ENCODE data around the gene NEDD8. TPM values are rescaled to one million over a fixed set of nuclear protein-coding genes. Genes with fewer than 3 reads are reported as not detected.

Gene NEDD8
- total and polyA plus RNA-seq, 2 experiments from 2014 or later: 138 to 326 TPM

DNA sequence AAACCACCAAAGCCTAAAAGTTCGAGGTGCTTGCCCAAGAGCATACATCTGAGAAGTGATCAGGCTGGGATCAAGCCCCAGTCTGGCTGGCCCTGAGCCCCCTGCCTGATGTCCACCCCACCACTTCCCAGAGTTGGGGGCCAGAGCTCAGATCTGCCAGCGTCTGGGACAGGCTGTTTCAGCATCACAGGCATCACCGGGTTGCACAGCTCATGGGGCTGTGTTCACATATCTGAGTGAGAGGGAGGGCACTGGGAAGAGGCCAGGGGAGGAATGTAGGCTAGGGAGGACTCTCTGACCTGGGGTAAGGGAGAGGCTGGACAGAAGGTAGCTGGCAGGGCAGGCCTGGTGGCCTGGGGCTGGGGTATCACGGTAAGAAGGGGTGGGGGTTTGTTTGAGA lies 24.8 kb upstream of the NEDD8 start:
- in situ Hi-C loops (cut with MboI): no loop called here
- Histone ChIP-seq H3K36me3 (ENCODE audit: low read depth) (no peaks in the 10 kb centered on the region), H3F3A (ENCODE audit: insufficient read depth) (peaks cover 4% of the 10 kb centered on the region; the same call in 1 of the 2 replicates), H3K79me2 (ENCODE audit: insufficient read depth) (no peaks in the 10 kb centered on the region), H3K27me3 (replicated peaks; ENCODE audit: insufficient read depth) (no peaks in the 10 kb centered on the region), H3K9me3 (ENCODE audit: low read depth) (no peaks in the 10 kb centered on the region), H3K9ac (no peak overlapping the region), H4K20me1 (ENCODE audit: insufficient read depth) (no peaks in the 10 kb centered on the region), H3K9me2 (ENCODE audit: insufficient read depth) (no peaks in the 10 kb centered on the region), H3K4me1 (ENCODE audit: insufficient read depth) (peaks cover 11% of the 10 kb centered on the region), H3K4me2 (ENCODE audit: unreplicated experiment) (no peak overlapping the region), H2AFZ (no peak overlapping the region), H3K4me3 (no peak overlapping the region), H3K27ac (no peak overlapping the region)
- no peak for TF ChIP-seq EZH2 (IDR thresholded peaks at IDR 0.05; ENCODE audit: insufficient read depth, poor library complexity, severe bottlenecking)
- TF ChIP-seq EZH2phosphoT487 (IDR thresholded peaks at IDR 0.05; ENCODE audit: insufficient read depth, low read depth): no peak
- no peak for DNase-seq
- WGBS, 2 experiments (ENCODE audit: low coverage in 1 of 2, low lambda C conversion rate in 2 of 2, missing lambda C conversion rate in 2 of 2): 49 to 58% methylated on average over 4 of the region's 4 CpGs

- in situ Hi-C loops (cut with MboI): no loop called here
Measured at GRCh38 chr14:24255931-24256711, 24.0 kb upstream of the NEDD8 start.

DNA sequence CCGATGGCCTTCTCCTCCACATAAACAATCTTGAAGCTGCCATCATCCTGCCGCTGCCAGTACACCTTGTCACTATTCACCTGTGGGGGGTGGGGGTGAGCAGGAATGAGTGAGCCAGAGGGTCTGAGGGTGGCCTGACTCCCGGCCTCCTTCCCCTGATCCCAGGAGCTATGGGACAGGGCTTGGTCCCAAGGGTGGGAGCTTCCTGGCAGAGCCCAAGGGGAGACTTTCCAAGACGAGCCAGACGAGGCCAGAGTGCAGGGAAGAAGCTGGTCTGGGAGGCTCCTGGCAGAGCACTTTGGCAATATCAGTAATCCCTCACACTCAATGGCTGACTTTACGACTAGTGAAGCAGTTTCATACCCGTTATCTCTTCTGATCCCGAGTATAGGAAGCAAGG lies 23.3 kb upstream of the NEDD8 start:
- Histone ChIP-seq H3K36me3 (ENCODE audit: low read depth) (no peaks in the 10 kb centered on the region), H3F3A (ENCODE audit: insufficient read depth) (peaks cover 16% of the 10 kb centered on the region; the same call in 1 of the 2 replicates), H3K27ac (no peak overlapping the region), H4K20me1 (ENCODE audit: insufficient read depth) (no peaks in the 10 kb centered on the region), H3K9me3 (ENCODE audit: low read depth) (no peaks in the 10 kb centered on the region), H2AFZ (no peak overlapping the region), H3K9ac (no peak overlapping the region), H3K4me1 (ENCODE audit: insufficient read depth) (peaks cover 17% of the 10 kb centered on the region), H3K9me2 (ENCODE audit: insufficient read depth) (no peaks in the 10 kb centered on the region), H3K27me3 (replicated peaks; ENCODE audit: insufficient read depth) (no peaks in the 10 kb centered on the region), H3K4me3 (no peak overlapping the region), H3K4me2 (ENCODE audit: unreplicated experiment) (no peak overlapping the region), H3K79me2 (ENCODE audit: insufficient read depth) (no peaks in the 10 kb centered on the region)
- in situ Hi-C loops (cut with MboI): no loop called here
- no peak for DNase-seq
- TF ChIP-seq EZH2 (IDR thresholded peaks at IDR 0.05; ENCODE audit: insufficient read depth, poor library complexity, severe bottlenecking) (no peak), EZH2phosphoT487 (IDR thresholded peaks at IDR 0.05; ENCODE audit: insufficient read depth, low read depth) (no peak)
- WGBS, 2 experiments (ENCODE audit: low coverage in 1 of 2, low lambda C conversion rate in 2 of 2, missing lambda C conversion rate in 2 of 2): 83 to 90% methylated on average over 8 of the region's 8 CpGs

More at GRCh38 chr14:24255931-24256711, 24.0 kb upstream of the NEDD8 start:
- TF ChIP-seq EZH2phosphoT487 (IDR thresholded peaks at IDR 0.05; ENCODE audit: insufficient read depth, low read depth): no peak
- TF ChIP-seq EZH2 (IDR thresholded peaks at IDR 0.05; ENCODE audit: insufficient read depth, poor library complexity, severe bottlenecking): no peak
- peaks cover 13% of the 10 kb centered on the region; the same call in 1 of the 2 replicates for H3F3A ChIP-seq (ENCODE audit: insufficient read depth)
- no peak overlapping the region for H3K9ac ChIP-seq
- H3K4me2 ChIP-seq (ENCODE audit: unreplicated experiment): no peak overlapping the region
- H4K20me1 ChIP-seq (ENCODE audit: insufficient read depth): no peaks in the 10 kb centered on the region
- H3K4me1 ChIP-seq (ENCODE audit: insufficient read depth): peaks cover 17% of the 10 kb centered on the region
- H3K27ac ChIP-seq: no peak overlapping the region
- no peaks in the 10 kb centered on the region for H3K79me2 ChIP-seq (ENCODE audit: insufficient read depth)
- DNase-seq: no peak
- H2AFZ ChIP-seq: no peak overlapping the region
- no peaks in the 10 kb centered on the region for H3K9me3 ChIP-seq (ENCODE audit: low read depth)
- no peaks in the 10 kb centered on the region for H3K36me3 ChIP-seq (ENCODE audit: low read depth)
- no peak overlapping the region for H3K4me3 ChIP-seq
- no peaks in the 10 kb centered on the region for H3K27me3 ChIP-seq (replicated peaks; ENCODE audit: insufficient read depth)
- no peaks in the 10 kb centered on the region for H3K9me2 ChIP-seq (ENCODE audit: insufficient read depth)
- 89 to 95% methylated on average over 11 to 12 of the region's 12 CpGs for WGBS, 2 experiments (ENCODE audit: low coverage in 1 of 2, low lambda C conversion rate in 2 of 2, missing lambda C conversion rate in 2 of 2)

DNA sequence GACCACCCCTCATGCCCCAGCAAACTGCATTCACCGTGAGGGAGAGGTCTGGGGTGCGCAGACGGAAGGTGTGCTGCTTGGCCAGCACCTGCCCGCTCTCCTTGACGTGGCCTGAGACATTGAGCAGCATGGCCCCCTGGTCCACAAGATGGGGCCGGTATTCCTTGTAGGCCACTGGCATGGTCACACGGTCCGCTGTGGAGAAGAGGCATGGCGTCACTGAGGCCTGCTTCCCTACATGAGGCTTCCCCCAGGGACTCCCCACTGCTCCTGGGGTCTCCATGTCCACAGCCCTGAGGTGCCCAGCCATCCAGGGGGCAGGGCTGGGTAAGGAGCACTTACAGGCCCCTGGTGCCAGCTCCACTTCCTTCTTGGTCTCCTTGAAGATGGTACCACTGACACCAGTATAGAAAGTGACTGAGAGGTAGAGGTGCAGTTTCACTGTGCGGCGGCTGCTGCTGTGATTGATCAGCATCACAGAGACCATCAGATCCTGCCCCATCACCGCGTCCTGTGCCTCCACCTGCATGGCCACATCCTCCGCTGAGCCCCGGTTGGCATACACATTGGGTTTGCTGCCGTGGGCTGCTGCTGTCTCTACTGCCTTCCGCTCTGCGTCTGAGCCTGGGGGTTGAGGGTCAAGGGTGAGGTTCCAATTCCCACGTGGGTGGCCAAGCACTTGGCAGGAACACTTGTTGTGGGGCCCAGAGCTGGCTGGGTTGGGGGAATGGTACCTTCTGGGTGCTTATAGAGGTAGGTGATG lies 22.6 kb upstream of the NEDD8 start:
- no peaks in the 10 kb centered on the region for H3K27me3 ChIP-seq (replicated peaks; ENCODE audit: insufficient read depth)
- H3K4me1 ChIP-seq (ENCODE audit: insufficient read depth): peaks cover 17% of the 10 kb centered on the region
- H3K4me3 ChIP-seq: no peak overlapping the region
- no peak overlapping the region for H3K27ac ChIP-seq
- H2AFZ ChIP-seq: no peak overlapping the region
- H3K4me2 ChIP-seq (ENCODE audit: unreplicated experiment): no peak overlapping the region
- DNase-seq: no peak
- TF ChIP-seq EZH2 (IDR thresholded peaks at IDR 0.05; ENCODE audit: insufficient read depth, poor library complexity, severe bottlenecking): no peak
- no peak for TF ChIP-seq EZH2phosphoT487 (IDR thresholded peaks at IDR 0.05; ENCODE audit: insufficient read depth, low read depth)
- no peaks in the 10 kb centered on the region for H3K36me3 ChIP-seq (ENCODE audit: low read depth)
- no peak overlapping the region for H3K9ac ChIP-seq
- 88 to 89% methylated on average over 19 of the region's 19 CpGs for WGBS, 2 experiments (ENCODE audit: low coverage in 1 of 2, low lambda C conversion rate in 2 of 2, missing lambda C conversion rate in 2 of 2)
- H4K20me1 ChIP-seq (ENCODE audit: insufficient read depth): no peaks in the 10 kb centered on the region
- no peaks in the 10 kb centered on the region for H3K79me2 ChIP-seq (ENCODE audit: insufficient read depth)
- no peaks in the 10 kb centered on the region for H3K9me2 ChIP-seq (ENCODE audit: insufficient read depth)
- H3K9me3 ChIP-seq (ENCODE audit: low read depth): no peaks in the 10 kb centered on the region
- H3F3A ChIP-seq (ENCODE audit: insufficient read depth): peaks cover 16% of the 10 kb centered on the region; the same call in 1 of the 2 replicates
- in situ Hi-C loops (cut with MboI): no loop called here

Measured in GM23248 (cell line).